Right lobe of liver (tissue), 6 donors: Measurements from ENCODE around the gene PHETA1. TPM values are rescaled to one million over a fixed set of nuclear protein-coding genes. Genes with fewer than 3 reads are reported as not detected.

Source experiments
- ATAC-seq, 4 donors: fragments of 200-7000 bp; cut with Tn5 transposase; one replicate each; pipeline ENCODE4 v1.9.1; 2020; ENCODE audit warnings: mild to moderate bottlenecking in 4 of 4, moderate library complexity in 4 of 4
- DNase-seq, 3 donors: peaks; one replicate each; pipeline ENCODE4 v3.0.0-alpha.2; 2020
- H3K27ac ChIP-seq, 3 donors: fragments of 200-600 bp; one replicate each; pipeline ENCODE4 v1.8.0; 2022
- H3K27me3 ChIP-seq, 2 donors: fragments of 200-600 bp; one replicate each; pipeline ENCODE4 v1.8.0; 2022
- H3K36me3 ChIP-seq, 4 donors: fragments of 200-600 bp; sonication (generic) in 1 of 4; one replicate each; pipeline versions ENCODE4 v1.5.1 to v1.8.0; 2017 to 2022; ENCODE audit warnings: control low read depth in 1 of 4
- H3K4me1 ChIP-seq, 4 donors: fragments of 200-600 bp; sonication (generic) in 1 of 4; one replicate each; pipeline versions ENCODE4 v1.5.1 to v1.8.0; 2017 to 2022; ENCODE audit warnings: control low read depth in 1 of 4
- H3K4me3 ChIP-seq, 3 donors: fragments of 200-600 bp; one replicate each; pipeline ENCODE4 v1.8.0; 2022
- H3K9me3 ChIP-seq, 4 donors: fragments of 200-600 bp; sonication (generic) in 1 of 4; one replicate each; pipeline versions ENCODE4 v1.5.1 to v1.8.0; 2017 to 2022; ENCODE audit warnings: control low read depth in 1 of 4
- POLR2A ChIP-seq: fragments of 450-650 bp; IDR thresholded peaks from one replicate; pipeline ENCODE4 v1.6.1; 2017; ENCODE audit warnings: antibody characterized with exemption, mild to moderate bottlenecking
- WGBS: methylation state at CpG from one replicate; pipeline ENCODE4 v1.1.6; 2018; ENCODE audit warnings: low coverage, low lambda C conversion rate; ENCODE audit not compliant: insufficient coverage; ENCODE audit errors: missing lambda C conversion rate; 5-methylcytosine and 5-hydroxymethylcytosine counted together
- intact Hi-C, 2 donors: fragments of 100-400 bp; cut with DNase I; formaldehyde crosslinking; loops; one replicate each; pipeline versions ENCODE4 v1.11.2 to v1.14.1; 2022
- small RNA-seq, 2 experiments: library from RNA; depleted of rRNA; stranded (forward); fragments of <200 nt; gene quantifications; one replicate each; pipeline ENCODE3, GENCODE V24; 2016
- total RNA-seq, 6 experiments: library from RNA; depleted of rRNA in 2 of 6; stranded (reverse); fragments of >200 nt in 2 of 6; fragmentation: NEBNext Ultra II Directional in 3 of 6; extraction: Animal tissue kit (Norgen Biotek cat#: 25700) in 3 of 6; gene quantifications; one replicate each; pipeline versions ENCODE4 v1.1.0 to v1.2.4, GENCODE V29; 2016 to 2023
- TF ChIP-seq, protein P1 (sequence below), 4 donors: fragments of 200-600 bp in 3 of 4; fragments of 450-650 bp in 1 of 4; IDR thresholded peaks; one replicate each; pipeline versions ENCODE4 v1.5.1 to v1.8.0; 2016 to 2022; ENCODE audit warnings: antibody characterized with exemption in 4 of 4, mild to moderate bottlenecking in 2 of 4
- donor health status: DM: no; HTN: yes; CAD: no.
- donor health status: DM: no; HTN: no; CAD: no.
- donor health status: DM: no; HTN: no; CAD: no.
- donor health status: DM: no; HTN: yes; CAD: no.
- donor health status: DM: no; HTN: yes; CAD: no.

PHETA1 gene
- total RNA-seq, 6 experiments from 2014 or later, result 4.2 to 14.8 (median 7.0) TPM

DNA sequence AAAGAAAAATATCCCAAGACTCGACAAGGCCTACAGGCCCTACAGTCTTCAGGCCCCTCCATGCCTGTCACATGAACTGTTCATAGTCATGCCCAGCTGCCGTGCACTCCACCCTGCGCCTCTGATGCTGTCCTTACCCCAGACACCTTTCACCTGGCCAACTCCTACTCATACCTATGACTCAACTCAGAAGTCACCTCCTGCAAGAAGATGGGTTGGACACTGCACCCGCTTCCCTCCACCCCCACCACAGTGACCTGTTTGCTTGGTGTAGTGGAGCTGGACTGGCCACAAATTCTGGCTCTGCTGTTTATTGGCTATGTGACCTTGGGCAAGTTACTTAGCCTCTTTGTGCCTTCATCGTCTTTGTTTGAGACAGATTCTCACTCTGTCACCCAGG lies 56.2 kb downstream of the PHETA1 start:
- Histone ChIP-seq H3K9me3 (no peaks in the 10 kb centered on the region), H3K27ac (no peak overlapping the region), H3K36me3 (peaks cover 0 to 5% (median 0%) of the 10 kb centered on the region in 4 donors), H3K27me3 (no peaks in the 10 kb centered on the region), H3K4me3 (no peak overlapping the region), H3K4me1 (no peaks in the 10 kb centered on the region)
- 57% methylated on average over 4 of the region's 5 CpGs for WGBS
- ATAC-seq, result peak in 1 of 4 donors; percentile 5
- no peak for TF ChIP-seq POLR2A
- TF ChIP-seq, protein P1, sequence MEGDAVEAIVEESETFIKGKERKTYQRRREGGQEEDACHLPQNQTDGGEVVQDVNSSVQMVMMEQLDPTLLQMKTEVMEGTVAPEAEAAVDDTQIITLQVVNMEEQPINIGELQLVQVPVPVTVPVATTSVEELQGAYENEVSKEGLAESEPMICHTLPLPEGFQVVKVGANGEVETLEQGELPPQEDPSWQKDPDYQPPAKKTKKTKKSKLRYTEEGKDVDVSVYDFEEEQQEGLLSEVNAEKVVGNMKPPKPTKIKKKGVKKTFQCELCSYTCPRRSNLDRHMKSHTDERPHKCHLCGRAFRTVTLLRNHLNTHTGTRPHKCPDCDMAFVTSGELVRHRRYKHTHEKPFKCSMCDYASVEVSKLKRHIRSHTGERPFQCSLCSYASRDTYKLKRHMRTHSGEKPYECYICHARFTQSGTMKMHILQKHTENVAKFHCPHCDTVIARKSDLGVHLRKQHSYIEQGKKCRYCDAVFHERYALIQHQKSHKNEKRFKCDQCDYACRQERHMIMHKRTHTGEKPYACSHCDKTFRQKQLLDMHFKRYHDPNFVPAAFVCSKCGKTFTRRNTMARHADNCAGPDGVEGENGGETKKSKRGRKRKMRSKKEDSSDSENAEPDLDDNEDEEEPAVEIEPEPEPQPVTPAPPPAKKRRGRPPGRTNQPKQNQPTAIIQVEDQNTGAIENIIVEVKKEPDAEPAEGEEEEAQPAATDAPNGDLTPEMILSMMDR (IDR thresholded peaks at IDR 0.05), result no peak
- intact Hi-C loops, result loop anchor here in 1 of 2 donors (5.0 kb wide), 1 partner anchor 290 kb away; no protein-coding TSS in a partner anchor
- DNase-seq, result no peak

DNA sequence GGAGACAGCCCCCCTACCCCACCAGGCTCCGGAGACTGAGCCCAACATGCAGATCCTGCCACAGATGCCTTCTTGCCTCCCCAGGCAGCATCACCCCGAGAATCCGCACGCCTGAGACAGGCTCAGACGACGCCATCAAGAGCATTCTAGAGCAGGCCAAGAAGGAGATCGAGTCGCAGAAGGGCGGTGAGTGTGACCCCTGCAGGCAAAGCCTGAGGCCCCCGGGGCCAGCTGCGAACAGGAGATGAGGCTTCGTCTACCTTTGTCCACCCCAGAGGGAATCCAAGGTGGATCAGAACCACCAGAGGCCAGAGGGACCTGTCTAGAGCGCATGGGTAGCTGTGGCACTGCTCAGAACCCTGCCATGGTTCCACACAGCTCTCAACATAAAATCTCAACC lies 56.9 kb downstream of the PHETA1 start:
- Histone ChIP-seq H3K36me3 (peaks cover 0 to 5% (median 0%) of the 10 kb centered on the region in 4 donors), H3K4me3 (no peak overlapping the region), H3K27ac (no peak overlapping the region), H3K27me3 (no peaks in the 10 kb centered on the region), H3K4me1 (no peaks in the 10 kb centered on the region), H3K9me3 (no peaks in the 10 kb centered on the region)
- TF ChIP-seq, protein P1 (IDR thresholded peaks at IDR 0.05), result no peak
- TF ChIP-seq POLR2A, result no peak
- ATAC-seq, result no peak
- intact Hi-C loops, result loop anchor here in 1 of 2 donors (5.0 kb wide), 1 partner anchor 290 kb away; no protein-coding TSS in a partner anchor
- no CpG with 5 or more reads among the region's 13 CpGs for WGBS
- no peak for DNase-seq

DNA sequence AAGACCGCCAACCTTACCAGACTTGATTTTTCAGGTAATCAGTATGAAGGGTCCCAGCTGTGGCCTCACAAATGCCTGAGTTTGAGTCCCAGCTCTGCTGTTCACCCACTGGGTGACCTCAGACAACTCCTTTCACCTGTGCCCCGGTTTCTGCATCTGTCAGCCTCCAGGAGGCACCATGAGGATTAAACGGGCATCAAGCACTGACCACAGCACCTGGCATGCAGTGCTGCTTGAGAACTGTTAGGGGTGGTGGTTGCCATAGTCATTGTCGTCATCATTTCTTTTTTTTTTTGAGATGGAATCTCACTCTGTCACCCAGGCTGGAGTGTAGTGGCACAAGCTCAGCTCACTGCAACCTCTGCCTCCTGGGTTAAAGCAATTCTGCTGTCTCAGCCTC lies 57.9 kb downstream of the PHETA1 start:
- WGBS, result 52% methylated on average over 2 of the region's 4 CpGs
- Histone ChIP-seq H3K9me3 (no peaks in the 10 kb centered on the region), H3K4me3 (no peak overlapping the region), H3K27ac (no peak overlapping the region), H3K27me3 (no peaks in the 10 kb centered on the region), H3K4me1 (no peaks in the 10 kb centered on the region), H3K36me3 (peaks cover 0 to 5% (median 2%) of the 10 kb centered on the region in 4 donors)
- TF ChIP-seq, protein P1 (IDR thresholded peaks at IDR 0.05), result no peak
- TF ChIP-seq POLR2A, result no peak
- no peak for DNase-seq
- no peak for ATAC-seq
- intact Hi-C loops, result loop anchor here in 1 of 2 donors (5.0 kb wide), 1 partner anchor 289 kb away; no protein-coding TSS in a partner anchor

Small RNA genes lying within 50 kb of the gene (small RNA-seq; reads per million reads assigned to genes)
- 0 reads per million in 2 experiments for gene RNA5SP373

Other genes with a start within 250 kb of the PHETA1 start
- 10 to 100 TPM in 5 of 6 experiments, 1 to 10 TPM in 1; 6.7 to 43.5 (median 17.0) TPM for gene SH2B3, start 36.8 kb upstream of the PHETA1 start, total RNA-seq
- 10 to 100 TPM; 19.1 to 39.5 (median 27.6) TPM for gene ATXN2, start 230.2 kb upstream of the PHETA1 start, total RNA-seq